Stimulated activated CD4-positive, alpha-beta T cell treated with anti-CD3 and anti-CD28 coated beads, Interleukin-15, amount 100 ng/mL, for 48 hours (primary cell): Measurements from ENCODE around the gene PRSS21.

ENCODE experiments used
- DNase-seq, 2 donors: peaks; one replicate each; pipeline ENCODE4 v3.0.0-alpha.2; 2020; ENCODE audit warnings: low read depth in 2 of 2

Gene PRSS21

DNA sequence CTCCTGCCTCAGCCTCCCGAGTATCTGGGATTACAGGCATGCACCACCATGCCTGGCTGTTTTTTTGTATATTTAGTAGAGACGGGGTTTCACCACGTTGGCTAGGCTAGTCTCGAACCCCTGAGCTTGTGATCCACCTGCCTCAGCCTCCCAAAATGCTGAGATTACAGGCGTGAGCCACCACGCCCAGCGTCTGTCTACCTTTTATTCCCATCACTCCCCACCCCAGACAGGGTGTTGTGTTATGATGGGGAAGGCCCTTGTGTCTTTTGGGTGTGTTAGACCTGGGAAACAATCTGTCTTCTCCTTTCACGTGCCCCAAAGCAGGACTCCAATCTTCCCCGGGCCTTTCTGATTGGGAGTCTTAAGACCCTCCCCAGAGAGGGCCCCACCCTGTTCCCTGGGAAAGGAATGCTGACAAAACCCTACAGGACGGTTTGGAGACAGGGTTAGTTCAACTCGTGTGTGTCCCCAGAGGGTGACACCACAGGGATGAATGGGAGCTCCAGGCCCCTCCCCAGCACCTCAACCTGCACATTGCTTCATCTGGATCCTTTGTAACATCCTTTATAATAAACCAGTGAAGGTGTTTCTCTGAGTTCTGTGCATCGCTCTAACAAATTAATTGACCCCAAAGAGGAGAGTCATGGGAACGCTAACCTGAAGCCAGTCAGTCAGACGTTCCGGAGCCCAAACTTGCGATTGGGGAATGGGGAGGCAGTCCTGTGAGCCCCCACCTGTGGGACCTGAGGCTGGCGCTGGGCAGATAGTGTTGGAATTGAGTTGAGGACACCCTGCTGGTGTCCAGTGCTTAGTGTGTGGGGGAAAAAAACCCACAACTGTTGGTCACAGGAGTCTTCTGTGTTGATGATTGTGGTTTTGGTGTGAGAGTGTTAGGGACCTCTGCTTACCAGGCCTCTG lies 36.8 kb upstream of the PRSS21 start:
- no peak for DNase-seq

DNA sequence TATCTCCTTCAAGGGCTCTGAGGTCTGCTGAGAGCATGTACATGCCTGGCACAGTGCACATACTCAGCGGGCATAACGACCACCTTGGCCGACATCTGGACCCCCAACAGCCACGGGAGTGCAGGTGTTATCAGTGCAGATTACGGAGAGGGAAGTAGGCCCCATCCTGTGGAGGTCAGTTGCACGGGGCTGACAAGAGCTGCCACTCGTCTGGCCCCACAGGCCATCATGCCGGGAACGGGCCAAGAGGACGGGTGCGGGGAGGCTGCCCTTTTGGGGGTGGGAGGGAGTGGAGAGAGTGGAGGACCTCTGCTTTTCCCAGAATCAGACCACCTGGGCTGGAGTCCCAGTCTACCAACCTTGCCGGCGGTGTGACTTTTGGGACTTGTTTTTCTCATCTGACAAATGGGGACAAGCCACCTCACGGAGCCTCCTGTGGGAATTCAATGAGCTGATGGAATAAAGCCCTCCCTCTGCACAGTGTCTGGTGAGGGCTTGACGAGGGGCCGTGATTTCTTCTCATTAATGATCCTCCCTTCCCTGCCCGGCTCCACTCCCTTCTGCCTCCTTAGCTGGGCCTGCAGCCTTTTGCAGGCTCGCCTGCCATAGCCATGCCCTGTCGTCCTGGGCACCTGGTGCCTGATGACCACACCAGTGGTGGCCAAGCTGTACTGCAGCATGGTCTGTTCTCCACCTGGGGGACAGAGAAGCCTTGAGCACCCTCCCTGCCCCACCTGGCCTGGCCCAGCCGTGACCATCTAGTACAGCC lies 34.3 kb upstream of the PRSS21 start:
- no peak for DNase-seq

- no peak for DNase-seq
These were observed 33.3 kb upstream of the PRSS21 start for GRCh38 chr16:2783581-2784357.

GRCh38 chr16:2784358-2785100 lies 32.5 kb upstream of the PRSS21 start:
- no peak for DNase-seq

DNA sequence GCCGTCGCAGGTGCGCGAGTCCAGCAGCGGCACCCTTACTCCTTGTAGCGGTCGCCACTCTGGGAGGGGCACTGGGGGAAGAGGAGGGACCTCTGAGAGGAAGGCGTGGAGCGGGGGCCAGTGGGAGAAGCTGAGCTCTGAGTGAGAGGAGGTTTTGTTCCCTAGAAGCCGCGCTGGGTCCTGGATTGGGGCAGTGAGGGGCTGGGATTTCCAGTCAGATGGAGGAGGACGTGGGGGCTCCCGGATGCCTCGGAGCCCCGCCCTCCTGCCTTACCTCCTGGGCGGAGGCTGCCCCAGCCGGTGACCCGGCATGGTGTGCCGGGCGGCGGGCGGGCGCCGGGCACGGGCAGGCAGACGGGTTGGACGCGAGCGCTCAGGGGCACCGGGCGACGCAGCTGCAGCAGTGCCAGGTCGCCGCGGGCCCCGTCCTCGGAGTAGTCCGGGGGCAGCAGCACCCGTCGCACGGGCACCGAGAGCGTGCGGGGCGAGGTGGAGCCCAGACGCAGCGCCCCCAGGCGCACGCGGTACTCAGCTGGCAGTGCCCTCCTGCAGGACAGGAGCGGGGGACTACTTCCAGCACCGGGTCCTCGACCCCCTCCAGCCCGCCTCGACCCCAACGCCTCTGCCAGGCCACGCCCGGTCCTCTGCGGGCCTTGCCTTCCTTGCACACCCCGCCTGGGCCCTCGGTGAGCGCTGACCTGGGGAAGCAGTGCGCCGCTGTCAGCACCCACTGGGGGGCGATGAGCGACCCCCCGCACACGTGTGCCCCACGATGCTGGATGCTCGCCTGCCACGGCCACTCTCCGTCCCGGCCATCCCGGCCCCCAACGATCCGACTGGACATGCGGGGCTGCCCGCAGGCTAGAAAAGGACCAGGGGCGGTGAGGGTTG lies 31.7 kb upstream of the PRSS21 start:
- DNase-seq, result no peak

DNA sequence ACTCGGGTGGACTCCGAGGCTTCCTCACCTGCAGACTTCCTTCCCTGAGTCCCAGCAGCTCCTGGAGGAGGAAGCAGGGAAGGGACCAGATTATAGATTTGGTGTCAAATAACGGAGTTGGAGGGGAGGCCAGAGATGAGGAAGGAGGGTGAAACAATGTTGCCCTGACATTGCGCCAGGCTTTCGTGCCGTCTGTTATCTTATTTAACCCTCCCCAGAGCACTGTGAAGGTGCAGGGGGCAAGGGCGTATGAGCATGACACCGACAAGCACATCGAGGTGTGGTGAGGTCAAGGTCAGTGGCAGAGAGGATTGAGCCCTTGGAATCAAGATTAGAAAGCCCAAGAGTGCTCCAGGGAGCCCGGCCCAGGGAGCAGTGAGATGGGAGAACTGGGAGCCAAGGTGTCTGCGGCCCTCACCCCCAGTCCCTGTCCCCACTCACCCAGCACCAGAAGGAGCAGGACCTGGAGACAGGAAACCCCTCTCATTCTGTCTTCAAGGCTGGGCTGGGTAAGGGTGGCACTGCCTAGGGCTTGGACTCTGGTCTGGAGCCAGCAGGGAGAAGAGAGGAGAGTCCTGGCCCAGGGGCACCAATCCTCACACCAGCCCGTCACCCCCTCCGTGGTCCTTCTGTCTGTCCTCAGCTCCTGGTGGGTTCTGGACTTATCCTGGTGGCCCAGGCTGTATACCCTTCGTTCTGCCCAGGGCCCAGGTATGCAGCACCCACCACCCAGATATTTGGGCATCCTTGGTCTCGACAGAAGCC lies 30.8 kb upstream of the PRSS21 start:
- no peak for DNase-seq

- DNase-seq, result no peak
These were observed 30.2 kb upstream of the PRSS21 start for GRCh38 chr16:2786826-2787151.

- no peak for DNase-seq
These were observed 29.6 kb upstream of the PRSS21 start, which contains the start of gene PRSS33 for GRCh38 chr16:2787406-2787805. Gene PRSS33 (minus strand): TSS chr16:2787560. CDS start chr16:2786547, 1,013 bp downstream.

GRCh38 chr16:2787961-2788360 lies 29.1 kb upstream of the PRSS21 start:
- DNase-seq, result no peak

- DNase-seq, result no peak
These were observed 26.4 kb upstream of the PRSS21 start for GRCh38 chr16:2790631-2791030.

DNA sequence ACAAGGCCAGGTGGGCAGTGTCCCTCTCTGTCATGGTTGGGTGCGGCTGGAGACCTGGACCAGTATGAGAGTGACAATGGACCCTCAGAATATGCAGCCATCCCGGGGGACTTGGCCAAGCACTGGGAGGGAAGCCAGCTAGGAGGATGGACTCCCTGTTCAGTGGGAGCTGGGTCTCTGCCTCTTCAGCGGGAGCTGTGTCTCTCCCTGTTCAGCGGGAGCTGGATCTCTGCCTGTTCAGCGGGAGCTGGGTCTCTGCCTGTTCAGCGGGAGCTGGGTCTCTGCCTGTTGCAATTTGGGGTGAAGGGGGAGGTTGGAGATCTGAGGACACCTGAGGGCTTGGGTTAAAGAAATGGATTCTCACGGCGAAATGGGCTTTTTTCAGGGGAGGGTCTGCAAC lies 25.9 kb upstream of the PRSS21 start:
- no peak for DNase-seq

DNA sequence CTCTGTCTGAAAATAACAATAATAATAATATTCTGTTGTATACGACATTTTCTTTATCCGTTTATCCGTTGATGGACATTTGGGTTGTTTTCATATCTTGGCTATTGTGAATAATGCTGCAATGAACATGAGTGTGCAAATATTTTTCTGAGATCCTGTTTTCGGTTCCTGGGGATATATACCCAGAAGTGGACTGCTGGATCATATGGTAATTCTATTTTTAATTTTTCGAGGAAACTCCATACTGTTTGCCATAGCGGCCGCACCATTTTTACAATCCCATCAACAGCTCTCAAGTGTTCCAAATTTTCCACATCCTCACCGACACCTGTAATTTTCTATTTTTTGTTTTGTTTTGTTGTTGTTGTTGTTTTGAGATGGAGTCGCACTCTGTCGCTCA lies 24.1 kb upstream of the PRSS21 start:
- no peak for DNase-seq

- no peak for DNase-seq
These were observed 21.5 kb upstream of the PRSS21 start for GRCh38 chr16:2795395-2796143.

DNA sequence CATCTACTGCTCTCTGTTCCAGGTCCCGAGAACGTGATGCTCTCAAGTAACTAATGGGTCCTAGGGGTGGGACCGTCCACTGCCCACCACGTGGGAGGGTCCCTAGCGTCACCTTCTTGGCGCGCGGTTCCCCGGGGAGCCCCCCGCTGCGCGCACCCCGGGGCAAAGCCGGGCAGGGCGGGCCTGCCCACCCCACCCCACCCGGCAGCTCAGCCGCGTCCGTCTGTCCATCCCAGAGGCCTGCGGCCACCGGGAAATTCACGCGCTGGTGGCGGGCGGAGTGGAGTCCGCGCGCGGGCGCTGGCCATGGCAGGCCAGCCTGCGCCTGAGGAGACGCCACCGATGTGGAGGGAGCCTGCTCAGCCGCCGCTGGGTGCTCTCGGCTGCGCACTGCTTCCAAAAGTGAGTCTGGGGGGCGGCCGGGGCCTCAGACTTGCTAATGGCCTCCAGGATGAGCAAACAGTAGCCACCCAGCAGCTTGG lies 18.3 kb upstream of the PRSS21 start:
- no peak for DNase-seq

DNA sequence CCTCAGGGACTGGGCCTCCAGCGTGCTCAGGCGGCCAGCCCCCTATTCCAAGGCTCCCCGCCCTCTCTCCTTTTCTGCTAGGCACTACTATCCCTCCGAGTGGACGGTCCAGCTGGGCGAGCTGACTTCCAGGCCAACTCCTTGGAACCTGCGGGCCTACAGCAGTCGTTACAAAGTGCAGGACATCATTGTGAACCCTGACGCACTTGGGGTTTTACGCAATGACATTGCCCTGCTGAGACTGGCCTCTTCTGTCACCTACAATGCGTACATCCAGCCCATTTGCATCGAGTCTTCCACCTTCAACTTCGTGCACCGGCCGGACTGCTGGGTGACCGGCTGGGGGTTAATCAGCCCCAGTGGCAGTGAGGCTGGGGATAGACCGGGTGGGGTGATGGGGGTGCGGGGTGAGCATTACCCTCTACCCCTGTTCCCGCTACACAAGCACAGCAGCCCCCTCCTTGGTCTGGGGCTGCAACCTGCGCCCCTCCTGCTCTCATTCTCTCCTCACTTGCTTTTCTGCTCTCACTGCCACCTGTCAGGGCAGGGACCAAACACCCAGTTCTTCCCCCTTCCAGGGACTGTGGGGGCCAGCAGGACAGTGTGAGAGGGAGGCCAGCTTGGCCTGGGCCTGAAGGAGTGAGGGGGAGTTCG lies 17.7 kb upstream of the PRSS21 start:
- DNase-seq, result no peak

DNA sequence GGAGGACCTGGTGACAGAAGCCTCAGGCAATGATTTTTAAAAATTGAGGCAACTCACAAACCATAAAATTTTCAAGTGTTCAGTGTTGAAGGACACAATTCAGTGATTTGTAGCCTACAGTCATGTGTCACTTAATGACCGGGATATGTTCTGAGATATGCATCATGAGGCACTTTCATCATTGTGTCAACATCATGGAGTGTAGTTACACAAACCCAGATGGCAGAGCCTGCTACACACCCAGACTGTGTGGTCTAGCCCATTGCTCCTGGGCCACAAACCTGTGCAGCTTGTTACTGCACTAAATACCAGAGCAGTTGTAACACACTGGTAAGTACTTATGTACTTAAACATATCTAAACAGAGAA lies 17.2 kb upstream of the PRSS21 start:
- no peak for DNase-seq

- no peak for DNase-seq
These were observed 13.4 kb upstream of the PRSS21 start for GRCh38 chr16:2803545-2804195.

DNA sequence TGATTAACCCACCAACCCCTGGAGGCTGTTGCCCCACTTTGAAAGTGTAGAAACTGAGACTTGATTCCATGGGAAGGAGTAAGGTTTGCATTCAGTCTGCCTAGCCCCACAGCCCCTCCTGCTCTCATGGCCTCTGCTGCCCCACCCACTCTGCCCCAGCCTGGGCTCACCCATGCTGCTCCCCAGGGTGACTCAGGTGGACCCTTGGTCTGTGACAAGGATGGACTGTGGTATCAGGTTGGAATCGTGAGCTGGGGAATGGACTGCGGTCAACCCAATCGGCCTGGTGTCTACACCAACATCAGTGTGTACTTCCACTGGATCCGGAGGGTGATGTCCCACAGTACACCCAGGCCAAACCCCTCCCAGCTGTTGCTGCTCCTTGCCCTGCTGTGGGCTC lies 12.3 kb upstream of the PRSS21 start:
- no peak for DNase-seq
